GM04503 (cell line): Measurements from ENCODE around the gene SUFU.

Experiments
- DNase-seq: peaks from one replicate; pipeline ENCODE4 v3.0.0-alpha.2; 2012; ENCODE audit warnings: low read depth

The SUFU gene

DNA sequence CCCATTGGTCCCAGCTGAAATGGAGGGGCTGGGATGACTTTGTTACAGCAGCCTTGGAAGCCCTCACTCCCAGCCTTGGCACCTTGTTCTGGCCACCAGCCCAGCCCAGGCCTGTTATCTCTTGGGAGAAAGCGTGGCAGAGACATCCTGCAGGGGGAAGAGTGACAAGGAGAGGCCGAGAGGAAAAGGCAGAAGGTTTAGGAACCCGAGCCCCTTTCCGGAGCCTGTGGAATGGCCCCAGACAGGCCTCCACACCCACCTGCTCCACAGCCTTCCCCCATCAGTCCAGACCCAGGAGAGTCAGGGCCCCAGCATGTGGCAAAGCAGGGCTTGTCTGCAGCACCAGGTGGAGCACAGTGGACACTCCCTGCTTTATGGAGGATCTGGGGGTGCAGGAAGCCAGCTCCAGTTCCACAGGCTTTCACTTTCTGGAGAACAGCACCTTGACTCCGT, 116.4 kb downstream of the SUFU start:
- DNase-seq: no peak

DNA sequence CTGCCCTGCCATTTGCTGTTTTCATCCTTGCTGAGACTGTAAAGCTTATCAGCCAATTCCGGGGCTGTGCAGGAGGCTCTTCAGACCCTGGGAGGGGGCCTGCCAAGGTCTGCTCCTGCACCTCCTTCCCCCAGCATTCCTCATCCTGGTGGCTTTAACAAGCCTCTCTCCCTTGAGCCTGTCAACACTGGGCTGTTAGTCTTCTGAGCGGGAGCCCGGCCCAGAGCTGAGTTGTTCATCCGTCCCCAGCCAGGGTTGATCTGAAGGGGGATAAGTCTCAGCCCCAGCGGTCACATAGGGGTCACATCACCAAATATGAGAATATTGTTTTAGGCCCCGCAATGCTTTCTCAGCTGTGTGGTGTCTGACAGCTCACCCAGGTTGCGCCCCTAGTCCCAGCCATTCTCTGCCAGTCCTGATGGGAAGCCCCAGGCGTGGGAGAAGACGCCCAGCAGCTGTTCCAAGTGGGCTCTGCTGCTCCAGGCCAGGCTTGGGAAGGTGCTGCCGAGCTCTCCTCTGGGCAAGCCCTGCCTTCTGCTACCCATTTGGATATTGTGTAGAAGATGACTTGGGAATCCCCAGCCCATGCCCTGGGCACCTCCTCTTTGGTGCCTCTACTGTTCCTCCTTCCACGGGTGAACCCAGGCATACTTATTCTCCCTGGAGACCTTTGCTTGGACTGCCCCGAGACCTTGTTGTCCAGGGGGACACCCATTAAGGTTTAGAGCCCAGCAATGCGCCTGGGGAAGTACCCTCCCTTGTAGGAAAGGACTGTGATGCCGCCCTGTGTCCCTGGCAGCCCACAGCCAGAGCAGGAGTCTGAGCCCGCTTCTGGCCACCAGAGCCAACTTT, 117.0 kb downstream of the SUFU start:
- no peak for DNase-seq

DNA sequence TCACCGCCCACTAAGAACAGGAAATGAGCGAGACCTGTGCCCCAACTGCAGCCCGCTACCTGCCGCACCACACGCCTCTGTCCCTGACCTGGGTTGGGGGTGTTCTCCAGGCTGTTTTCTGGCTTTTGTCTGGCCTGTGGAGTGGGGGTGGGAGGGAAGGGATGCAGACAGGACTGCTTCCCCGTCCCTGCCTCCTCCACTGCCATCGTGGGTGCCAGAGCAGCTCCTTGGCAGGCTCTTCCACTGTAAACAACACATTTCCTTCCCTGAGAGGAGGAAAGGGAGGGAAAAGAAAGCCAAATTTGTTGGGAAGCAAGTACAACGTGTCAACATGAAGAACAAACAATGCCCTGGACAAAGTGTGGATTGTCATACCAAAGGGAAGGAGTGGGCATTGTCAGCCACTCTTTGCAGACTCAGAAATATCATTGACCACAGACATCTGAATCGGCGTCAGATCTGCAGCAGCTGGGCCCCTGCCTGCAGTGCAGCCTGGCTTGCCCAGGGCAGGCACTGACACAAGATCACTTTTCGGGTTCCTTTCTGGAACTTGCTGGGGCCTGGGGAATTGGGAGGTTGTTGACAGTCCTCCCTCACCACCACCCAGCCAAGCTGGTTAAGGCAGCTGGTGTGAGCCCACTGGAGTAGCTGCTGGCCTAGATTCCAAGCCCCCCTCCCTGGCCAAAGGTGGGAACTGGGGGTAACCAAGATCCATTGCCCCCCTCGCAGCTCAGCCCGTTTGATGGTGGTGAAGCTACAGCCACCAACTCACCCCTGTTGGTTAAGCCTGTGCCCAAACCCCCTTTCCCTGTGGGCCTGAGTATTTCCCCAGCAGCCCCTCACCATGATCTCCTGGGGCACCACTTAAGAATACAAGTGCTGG, 117.9 kb downstream of the SUFU start:
- no peak for DNase-seq

DNA sequence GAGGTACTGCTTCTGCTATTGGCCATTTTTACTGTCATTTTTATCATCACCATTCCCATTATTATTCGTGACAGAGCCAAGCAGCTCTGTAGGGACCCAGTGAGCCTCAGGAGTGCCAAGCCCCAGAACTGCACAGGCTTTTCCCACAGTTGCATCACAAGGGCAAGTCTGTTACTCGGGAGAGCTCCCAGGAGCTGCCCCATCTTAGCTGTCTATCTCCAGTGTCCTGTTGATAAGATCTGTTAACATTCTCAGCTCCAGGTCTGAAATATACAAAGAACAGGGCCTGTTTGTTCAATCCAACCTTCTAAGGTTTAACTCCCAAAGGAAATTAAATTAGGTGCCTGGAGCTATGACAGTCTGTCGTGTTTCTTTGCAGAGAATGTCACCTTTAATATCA, 120.3 kb downstream of the SUFU start:
- DNase-seq: no peak

DNA sequence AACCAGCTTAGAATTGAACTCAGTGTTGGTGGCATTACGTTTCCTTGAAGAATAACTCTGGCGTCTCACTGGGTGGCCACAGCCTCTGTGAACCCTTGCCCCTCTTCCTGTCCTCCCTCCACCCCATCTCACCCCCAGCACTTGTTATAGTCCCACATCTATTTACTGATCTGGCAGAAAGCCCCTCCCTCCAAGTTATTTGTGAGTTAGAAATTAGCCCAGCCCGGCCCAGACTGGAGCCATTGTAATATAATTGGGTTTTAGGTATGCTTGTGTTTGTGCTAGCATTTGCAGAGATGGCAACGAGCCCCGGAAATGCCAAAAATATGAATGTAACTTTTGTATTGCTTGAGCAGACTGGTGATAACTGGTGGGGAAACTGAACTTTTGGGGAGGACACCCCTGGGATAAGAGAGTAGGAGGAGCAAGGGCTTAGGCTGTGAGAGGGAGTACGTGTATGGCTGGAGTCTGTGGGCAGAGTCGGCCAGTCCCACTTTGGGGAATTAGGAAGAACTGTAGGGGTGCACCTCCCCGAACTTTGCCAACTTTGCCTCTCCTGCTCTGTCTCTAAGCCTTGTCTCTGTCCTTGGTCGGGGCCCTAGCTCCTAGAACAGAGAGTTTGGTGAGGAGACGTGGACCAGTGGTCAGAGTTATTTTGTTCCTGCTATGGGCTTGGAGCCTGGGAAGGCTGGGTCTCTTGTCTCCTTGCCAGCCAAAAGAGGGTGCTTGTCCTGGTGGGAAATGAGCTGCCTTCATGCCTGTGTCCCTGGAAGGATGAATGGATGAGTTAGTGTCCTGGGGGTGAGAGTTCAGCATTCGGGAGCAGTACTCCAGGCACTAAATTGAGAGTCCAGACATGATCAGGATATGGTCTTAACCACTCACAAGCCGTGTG, 121.2 kb downstream of the SUFU start:
- no peak for DNase-seq

DNA sequence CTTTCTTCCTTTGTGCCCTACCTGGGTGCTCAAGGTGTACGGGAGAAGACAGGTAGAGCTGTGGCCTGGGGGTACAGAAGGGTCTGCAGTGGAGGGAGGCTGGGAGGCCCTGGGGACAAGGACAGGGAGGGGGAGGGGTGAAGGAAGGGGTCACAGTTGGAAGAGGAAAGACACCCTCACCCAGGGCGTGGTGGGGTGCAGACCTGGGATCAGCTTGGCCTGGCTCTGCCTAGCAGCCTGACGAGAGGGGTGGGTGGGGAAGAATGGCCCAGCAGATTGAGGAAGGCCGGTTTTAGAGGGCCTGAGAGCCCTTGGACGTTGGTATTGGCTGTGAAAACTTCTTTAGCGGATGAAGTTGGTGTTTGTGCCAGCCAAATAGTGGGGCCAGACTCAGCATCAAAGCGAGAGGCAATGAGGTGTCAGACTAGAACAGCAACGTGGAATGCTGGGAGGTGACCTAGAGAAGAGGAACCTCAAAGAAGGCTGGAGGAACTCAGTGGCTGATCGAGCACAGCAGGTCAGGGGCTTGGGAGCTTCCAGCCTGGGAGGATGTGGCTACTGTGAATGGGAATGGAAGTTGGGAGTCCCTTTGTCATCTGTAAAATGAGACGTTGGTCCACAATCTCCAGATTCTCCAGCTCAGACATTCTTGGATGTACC, 122.4 kb downstream of the SUFU start:
- no peak for DNase-seq

DNA sequence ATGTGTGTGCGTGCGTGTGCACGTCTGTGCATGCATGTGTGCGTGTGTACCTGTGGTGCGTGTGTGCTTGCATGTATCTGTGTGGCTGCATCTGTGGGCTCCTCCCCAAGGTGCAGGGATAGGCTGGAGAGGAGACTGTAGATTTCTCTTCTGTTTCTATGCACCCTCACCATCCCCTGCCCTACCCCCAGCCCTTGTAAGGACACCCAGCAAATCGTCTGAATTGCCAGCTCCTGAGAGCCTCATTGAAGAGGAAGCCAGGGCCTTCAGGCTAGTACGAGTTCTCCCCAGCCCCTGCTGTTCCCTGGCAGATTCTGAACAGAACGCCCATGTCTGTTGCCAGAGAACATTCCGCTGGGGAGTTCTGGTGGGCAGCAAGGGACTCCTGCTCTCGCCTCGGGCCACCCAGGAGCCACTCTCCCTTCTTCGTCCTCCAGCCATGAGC, 123.5 kb downstream of the SUFU start:
- DNase-seq: no peak

DNA sequence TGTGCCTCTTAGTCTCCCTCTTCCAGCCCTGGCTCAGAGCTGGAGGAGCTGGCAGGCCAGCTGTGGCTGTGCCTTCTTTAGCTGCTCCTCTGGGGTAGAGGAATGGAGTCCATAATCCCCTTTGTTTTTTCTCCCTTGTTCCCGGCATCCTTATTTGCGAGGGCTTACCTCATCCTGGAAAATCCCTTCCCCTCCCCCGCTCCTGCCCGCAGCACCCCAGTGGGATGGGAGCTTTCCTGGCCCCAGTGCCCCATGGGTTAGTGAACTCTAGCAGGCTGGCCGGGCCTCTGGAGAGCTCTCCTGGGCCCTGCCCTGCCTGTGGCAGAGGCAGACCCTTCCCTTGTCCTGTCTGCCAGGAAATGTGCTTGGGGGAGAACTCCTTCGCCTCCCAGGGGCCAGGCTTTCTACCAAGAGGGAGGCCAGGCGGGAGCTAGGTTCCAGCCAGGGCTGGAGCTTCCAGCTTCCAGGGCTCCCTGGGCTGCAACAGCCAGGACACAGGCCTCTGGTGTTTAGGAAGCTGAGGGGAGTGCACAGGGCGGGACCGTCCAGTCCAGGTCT, 124.0 kb downstream of the SUFU start:
- DNase-seq: no peak

DNA sequence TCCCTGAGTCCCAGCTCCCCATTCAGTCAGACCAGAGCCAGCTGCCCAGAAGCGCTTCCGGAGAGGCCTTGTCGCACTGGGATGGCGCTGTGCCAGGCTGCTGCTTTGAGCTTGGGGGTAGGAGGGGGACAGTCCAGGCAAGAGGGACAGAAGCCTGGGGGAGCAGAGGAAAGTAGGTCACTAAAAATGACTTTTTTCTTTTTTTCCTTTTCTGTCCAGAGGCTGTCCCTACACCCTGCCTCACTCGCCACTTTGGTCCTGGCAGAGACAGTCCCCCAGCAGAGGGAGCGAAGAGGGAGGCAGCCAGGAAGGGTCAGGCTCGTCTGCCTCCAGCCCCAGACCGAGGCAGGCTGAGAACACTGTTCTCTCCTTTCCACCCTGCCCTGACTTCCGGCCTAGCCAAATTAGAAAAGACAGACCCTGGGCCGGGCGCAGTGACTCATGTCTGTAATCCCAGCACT, 124.7 kb downstream of the SUFU start:
- no peak for DNase-seq

DNA sequence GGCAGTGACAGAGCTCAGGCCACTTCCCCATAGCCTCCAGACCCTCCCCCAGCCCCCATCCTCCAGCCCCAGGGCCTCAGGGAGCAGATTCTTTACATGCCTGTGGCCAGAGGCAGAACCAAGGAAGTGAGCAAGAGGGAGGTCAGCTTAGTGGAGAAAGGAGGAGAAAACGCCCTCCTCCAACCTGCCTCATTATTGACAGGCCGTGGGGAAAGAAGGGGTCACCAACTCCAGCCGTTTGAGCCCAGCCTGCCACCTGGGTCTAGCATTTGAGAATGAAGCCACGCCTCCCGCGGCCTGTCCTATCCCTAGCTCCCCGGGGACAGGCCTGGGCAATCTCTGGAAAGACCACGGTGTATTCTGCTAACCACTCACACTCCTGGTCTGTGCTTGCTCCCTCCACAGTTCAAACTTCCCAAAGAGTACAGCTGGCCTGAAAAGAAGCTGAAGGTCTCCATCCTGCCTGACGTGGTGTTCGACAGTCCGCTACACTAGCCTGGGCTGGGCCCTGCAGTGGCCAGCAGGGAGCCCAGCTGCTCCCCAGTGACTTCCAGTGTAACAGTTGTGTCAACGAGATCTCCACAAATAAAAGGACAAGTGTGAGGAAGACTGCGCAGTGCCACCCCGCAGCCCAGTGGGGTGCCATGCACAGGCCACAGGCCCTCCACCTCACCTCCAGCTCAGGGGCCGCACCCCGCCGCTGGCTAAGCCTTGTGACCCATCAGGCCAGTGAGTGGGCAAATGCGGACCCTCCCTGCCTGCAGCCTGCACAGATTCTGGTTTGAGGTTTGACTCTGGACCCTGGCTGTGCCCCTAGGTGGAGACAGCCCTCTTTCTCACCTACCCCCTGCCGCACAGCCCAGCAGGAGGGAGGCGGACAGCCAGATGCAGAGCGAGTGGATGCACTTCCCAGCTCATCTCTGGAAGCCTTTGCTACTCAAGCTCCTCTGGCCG, 126.2 kb downstream of the SUFU start:
- DNase-seq: peak; percentile 78

DNA sequence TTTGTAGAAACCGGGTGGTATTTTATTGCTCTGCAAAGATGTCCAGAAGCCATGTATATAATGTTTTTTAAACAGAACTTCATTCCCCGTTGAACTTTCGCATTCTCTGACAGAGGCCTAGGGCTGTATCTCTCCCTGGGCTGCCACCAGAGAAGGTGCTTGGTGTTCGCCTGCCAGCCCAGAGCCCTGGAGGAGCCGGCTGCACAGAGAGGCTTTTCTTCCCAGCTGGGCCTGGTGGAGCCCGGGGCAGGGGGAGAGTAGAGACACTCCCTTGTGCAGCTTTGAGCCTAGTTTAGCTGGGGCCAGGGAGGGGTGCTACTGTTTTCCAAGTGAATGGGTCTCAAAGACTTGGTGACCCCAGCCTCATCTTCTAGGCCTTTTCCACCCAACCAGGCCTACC, 126.9 kb downstream of the SUFU start:
- no peak for DNase-seq

DNA sequence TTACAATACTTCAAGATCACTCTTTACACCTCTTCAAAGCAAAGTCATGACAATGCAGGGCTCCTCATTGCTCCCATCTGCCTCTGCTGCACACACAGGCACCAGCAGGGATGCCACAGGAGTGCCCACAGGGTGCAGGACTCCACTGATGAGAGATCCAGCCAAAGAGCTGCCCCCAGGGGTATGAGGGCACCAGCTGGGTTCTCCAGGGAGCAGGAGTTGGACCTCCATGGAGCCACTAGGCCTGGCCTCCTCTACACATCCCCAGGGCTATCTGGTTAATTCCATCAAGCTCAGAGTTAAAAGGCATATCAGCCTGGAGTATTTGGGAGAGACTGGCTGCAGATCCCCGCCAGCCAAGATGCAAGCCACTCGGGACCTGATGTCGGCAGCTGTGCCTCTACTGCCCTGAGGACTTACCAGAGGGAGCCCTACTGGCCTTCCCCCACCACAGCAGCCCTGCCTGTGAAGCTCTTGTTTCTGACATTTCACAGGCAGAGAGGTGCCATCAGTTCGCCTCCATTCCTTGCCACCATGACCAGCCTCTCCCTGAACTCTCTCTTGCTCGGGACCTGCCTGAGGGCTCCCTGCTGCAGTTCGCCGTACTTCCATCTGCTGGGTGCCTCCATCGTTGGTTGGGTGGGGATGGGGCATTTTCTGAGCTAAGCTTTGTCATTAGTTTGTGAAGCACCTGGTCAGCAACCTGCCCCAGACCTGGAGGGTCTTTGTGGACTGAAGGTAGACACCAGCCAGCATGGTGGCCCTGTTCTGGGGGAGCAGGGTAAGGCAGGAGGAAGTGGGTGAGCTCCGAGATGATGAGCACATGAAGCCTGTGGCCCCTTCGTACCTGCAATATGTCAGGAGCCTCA, 128.0 kb downstream of the SUFU start:
- DNase-seq: no peak

DNA sequence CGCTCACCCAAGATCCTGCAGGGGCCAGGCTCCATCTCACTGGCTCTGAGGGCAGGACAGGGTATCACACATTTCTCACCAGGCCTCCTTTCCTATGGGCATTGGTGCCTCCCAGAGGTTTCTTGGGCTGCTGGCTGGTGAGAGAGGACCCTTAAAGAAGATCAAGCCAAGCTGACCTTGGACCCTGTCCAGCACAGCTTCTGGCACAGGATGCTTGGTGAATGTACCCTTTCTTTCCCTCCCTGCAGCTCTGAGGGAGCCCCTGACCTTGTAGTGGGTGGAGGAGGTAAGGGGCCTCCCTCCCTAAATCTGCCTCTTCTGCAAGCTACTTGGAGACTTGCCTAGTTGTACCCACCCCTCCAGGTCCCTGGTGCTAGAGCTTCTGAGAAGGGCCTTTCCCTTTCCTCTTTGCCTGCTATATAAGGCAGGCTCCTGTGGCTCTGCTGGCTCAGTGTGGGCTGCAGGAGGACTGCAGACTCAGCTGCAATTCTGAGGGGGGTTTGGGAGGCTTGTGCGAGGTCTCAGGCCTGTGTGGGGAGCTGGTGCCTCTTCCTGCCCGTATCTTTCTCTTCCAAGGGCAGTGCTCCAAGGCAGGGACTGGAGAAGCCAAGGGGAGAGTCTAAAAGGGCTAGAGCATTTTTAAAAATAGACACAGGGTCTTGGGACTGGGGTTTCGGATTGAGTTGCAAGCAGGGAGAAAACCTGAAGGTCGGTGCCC, 128.8 kb downstream of the SUFU start:
- DNase-seq: no peak

DNA sequence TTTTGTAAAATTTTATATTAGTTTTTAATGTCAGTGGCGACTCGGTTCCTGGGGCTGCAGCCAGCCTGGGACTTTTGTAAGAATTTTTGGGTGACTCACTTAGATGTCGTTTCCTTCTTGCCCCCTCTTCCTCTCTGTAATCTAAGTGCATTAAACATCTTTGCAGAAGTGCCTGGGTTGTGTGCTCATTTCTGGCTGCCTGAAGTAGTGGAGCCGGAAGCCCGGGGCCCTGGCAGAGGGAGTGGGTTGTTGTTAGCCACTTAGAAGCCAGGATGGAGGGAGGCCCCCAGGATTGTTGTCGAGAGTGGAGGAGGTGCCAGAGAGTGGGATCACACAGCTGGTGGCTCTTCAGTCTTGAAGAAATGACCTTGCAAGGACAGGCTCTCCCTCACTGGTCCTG, 129.5 kb downstream of the SUFU start:
- DNase-seq: no peak

DNA sequence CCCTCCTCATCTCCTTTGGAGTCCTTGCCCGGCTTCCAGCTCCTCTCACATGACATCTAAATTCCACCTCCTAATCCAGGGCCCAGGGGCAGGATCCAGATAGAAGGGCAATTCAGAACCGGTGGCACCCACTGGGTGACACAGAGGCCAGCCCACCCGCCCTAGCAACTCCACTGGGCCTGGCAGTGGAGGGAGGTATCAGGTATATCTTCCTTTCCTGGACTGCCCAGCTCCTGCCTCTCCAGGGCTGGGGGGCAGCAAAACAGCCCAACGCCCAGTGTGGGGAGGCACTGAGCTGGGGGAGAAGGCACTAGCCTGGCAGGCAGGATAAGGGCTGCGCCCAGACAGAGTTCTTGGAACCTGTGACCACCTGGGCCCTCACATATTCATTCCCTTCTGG, 130.1 kb downstream of the SUFU start:
- no peak for DNase-seq

DNA sequence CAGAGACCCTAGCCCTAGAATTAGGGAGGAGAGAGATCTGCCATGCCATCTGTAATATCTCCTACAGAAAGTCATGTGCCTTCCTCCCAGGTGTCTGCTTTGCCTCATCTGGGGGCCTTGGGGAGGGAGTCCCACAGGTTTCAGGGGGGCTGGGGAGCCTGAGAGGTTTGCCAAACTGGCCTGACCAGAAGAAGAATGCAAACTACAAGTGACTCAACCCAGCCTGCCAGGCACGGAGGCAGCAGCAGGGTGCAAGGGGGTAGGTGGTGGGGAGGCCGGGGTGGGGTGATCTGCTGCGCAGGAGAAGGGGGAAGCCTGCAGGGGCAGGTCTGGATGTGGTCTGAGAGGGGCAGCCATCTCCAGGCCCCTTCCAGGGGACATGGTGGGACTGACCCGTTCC, 130.9 kb downstream of the SUFU start:
- DNase-seq: no peak

DNA sequence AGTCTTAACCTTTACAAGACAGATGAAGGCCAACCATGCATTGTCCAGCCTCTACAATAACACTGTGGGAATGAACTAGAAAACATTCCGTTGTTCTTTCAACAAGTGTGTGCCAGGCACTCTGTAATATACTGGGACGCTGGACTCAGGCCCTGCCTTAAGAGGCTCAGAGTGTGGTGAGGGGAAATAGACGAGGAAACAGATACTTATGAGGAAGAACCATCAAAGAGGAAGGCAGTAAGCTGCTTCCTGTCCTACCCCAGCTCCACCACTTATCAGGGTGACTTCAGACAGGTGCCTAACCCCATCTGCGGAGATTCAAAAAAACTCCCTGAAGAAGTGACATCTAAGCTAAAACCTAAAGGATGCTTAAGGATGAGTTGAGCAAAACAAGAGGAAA, 131.6 kb downstream of the SUFU start:
- DNase-seq: no peak

DNA sequence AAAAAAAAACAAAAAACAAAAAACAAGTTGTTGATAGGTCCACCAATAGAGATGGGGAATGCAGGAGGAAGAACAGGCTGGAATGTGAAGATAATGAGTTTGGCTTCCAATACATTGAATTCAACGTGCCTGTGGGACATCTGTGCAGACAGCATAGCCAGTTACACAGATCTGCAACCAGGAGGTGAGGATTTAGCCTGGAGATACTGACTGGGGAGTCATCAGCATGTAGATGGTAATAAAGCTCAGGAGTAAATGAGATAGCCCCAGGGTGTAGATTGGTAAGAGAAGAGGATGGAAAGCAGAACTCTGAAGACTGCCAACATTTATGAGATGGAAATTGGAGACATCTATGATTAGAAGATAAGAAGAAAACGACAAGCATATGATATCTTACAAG, 135.8 kb downstream of the SUFU start:
- no peak for DNase-seq
